GM19397 (cell line): Measurements from ENCODE around the gene MAMDC2.

Source experiments
- ATAC-seq: cut with Tn5 transposase; IDR thresholded peaks from one replicate; pipeline ENCODE4 v1.9.1; 2021; ENCODE audit warnings: mild to moderate bottlenecking, moderate library complexity; ENCODE audit not compliant: unreplicated experiment

Gene MAMDC2

GRCh38 chr9:70100362-70100761 lies 56.7 kb downstream of the MAMDC2 start:
- ATAC-seq, result no peak

GRCh38 chr9:70101265-70101664 lies 57.6 kb downstream of the MAMDC2 start:
- no peak for ATAC-seq

- no peak for ATAC-seq
These were observed 61.5 kb downstream of the MAMDC2 start for GRCh38 chr9:70105147-70105546.

DNA sequence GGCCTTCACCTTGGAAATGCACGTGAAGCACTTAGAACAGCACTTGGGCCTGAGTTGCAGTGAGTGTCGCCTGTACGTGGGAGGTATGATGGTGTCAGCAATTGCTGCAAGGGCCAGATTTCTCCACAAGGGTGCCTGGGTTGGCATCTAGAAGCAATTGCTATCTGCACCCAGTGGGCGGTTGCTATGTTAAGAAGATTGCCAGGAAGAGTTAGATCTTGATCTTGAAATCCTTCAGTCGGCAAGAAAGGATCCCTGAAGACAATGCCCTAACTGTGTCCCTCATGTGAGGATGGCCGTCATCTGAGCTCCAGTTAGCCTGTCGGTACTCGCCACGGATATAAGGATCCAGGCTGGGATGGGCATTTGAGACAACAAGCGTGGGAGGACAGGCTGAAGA lies 62.9 kb downstream of the MAMDC2 start:
- no peak for ATAC-seq

GRCh38 chr9:70107558-70107957 lies 63.9 kb downstream of the MAMDC2 start:
- no peak for ATAC-seq

GRCh38 chr9:70108181-70108580 lies 64.5 kb downstream of the MAMDC2 start:
- ATAC-seq, result no peak

GRCh38 chr9:70110194-70111041 lies 66.8 kb downstream of the MAMDC2 start:
- ATAC-seq, result no peak

GRCh38 chr9:70111042-70111602 lies 67.5 kb downstream of the MAMDC2 start:
- peak; percentile 61 for ATAC-seq

GRCh38 chr9:70111641-70112236 lies 68.1 kb downstream of the MAMDC2 start:
- ATAC-seq, result no peak

DNA sequence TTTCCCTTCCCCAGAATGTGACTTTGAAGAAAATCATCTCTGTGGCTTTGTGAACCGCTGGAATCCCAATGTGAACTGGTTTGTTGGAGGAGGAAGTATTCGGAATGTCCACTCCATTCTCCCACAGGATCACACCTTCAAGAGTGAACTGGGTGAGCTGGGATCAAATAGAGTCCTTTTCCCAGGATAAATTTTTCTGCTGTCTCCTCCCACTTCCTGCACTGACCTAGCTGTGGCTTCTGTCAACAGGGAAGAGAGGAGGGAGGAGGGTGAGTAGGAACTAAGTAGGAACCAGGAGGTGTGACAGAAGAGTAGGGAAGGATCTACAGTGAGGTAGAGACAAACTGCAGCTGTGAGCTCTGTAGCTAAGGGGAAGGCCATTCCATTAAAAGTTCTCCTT lies 69.3 kb downstream of the MAMDC2 start:
- no peak for ATAC-seq

DNA sequence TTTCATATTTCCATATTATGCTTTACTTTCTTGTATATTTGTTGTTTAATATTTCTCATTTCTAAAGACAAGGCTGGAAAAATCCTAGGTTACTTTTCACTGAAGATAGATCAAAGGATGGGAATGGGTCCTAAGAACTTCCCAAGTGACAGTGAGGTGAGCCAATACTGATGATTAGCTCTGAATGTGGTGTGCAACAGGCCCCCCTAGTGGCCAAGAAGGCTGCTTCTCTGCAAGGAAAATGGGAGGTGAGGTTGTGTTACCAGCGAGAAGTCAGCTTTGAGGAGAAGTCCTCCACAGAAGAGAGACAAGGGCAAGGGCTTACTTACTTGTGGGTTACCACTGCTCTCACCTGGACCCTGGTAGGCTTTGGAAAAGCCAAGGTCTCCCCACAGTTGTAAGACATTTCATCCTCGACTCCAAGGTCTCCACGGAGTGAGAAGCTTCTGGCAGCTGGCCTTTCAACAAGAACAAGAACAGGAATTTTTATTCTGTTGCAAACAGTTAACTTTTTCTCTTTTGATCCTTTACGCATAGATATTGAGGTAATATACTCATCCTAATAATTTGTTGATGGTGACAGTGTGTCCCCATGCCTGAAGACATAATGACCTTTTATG lies 69.9 kb downstream of the MAMDC2 start:
- ATAC-seq, result peak; percentile 65

GRCh38 chr9:70114898-70115297 lies 71.2 kb downstream of the MAMDC2 start:
- ATAC-seq, result no peak

DNA sequence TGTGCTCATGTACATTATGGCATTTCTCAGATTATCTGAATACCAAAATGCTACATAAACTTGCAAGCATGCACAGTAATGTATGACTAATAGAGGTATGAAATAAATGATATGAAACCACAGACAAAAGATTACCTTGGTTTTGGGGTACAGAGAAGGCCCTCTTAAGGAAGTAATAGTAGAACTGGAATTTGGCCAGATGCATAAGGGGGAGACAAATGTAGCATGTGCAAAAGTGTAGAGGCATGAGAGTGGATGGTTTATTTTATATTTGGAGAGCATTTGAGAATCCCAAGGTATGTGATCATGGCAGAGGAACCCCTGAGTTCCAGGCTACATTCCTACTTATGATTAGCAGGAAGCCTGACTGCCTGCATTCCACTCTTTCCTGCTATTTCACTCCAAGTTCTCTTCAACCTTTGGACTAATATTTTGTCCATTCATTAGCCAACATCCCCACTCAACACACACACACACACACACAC lies 74.2 kb downstream of the MAMDC2 start:
- ATAC-seq, result no peak

GRCh38 chr9:70119786-70120185 lies 76.1 kb downstream of the MAMDC2 start:
- no peak for ATAC-seq

GRCh38 chr9:70120834-70121510 lies 77.3 kb downstream of the MAMDC2 start:
- no peak for ATAC-seq

DNA sequence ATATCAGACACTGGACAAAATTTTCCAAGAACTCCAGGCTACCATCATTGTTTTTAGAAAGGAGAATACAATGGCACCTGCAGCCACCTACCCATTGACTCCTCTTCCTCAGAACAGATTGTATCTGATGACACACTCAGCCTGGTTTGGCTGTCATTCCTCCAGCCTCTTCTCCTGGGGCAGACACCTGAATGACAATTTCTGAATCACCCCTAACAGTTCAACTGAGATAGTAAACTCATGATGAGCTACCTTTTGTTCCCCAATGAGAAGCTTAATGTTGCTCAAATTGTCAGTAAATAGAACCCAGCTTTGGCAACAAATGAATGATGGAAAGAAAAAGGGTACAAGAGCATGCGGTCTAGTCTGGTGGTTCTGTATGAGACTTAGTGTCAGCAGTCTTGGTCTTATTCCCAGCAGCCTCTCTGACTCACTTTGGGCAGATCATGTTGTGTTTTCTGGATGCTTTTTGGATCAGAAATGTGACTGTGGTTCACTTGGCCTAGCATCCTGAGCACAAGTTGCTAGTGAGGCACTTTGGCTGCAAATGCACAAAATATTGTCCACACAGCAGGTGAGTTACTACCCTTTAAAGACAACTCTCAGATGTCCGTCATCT lies 78.3 kb downstream of the MAMDC2 start:
- no peak for ATAC-seq

DNA sequence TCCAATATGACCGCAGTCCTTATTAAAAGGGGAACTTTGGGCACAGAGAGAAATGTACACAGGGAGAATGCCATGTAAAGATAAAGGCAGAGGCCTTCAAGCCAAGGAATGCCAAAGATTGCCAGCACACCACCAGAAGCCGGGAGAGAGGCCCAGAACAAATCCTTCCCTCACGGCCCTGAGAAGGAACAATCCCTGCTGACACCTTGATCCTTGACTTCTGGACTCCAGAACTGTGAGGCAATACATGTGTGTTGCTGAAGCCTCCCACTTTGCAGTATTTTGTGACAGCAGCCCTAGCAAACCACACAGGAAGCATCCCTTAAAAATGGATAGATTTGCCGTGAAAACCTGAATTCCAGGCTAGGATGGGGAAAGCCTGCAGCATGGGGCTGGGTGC lies 80.0 kb downstream of the MAMDC2 start:
- no peak for ATAC-seq

DNA sequence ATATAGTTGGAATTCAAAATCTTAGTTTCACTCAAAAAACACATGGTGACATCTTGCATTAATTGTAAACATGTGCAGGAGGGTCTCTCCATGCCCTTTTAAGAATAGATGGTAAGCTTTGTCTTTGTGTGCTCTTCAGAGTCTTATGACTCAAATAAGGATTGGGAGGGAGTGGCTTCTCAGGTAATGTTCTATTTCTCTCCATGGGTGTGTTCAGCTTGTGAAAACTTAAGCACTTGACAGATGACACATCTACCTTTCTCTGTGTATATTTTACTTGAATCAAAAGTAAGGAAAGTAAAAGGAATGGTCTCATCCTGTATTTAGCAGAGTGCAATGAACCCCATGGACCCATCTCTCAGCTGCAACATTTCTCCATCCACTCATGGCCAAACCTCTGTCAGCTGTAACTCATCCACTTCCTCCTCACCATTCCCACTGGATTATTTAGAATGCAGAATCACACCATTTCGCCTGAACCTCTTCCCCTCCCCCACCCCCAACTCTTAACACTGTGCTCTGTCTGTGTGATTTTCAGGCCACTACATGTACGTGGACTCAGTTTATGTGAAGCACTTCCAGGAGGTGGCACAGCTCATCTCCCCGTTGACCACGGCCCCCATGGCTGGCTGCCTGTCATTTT lies 82.1 kb downstream of the MAMDC2 start:
- no peak for ATAC-seq

GRCh38 chr9:70127036-70127435 lies 83.4 kb downstream of the MAMDC2 start:
- no peak for ATAC-seq
